Stimulated activated CD4-positive, alpha-beta T cell treated with anti-CD3 and anti-CD28 coated beads, Interleukin-12 subunit alpha, Interleukin-12 subunit beta, amount 100 ng/mL, for 4 hours (primary cell): Measurements from ENCODE around the gene SH3GL3.

Source experiments
- DNase-seq: peaks from one replicate; pipeline ENCODE4 v3.0.0-alpha.2; 2020

SH3GL3 gene

DNA sequence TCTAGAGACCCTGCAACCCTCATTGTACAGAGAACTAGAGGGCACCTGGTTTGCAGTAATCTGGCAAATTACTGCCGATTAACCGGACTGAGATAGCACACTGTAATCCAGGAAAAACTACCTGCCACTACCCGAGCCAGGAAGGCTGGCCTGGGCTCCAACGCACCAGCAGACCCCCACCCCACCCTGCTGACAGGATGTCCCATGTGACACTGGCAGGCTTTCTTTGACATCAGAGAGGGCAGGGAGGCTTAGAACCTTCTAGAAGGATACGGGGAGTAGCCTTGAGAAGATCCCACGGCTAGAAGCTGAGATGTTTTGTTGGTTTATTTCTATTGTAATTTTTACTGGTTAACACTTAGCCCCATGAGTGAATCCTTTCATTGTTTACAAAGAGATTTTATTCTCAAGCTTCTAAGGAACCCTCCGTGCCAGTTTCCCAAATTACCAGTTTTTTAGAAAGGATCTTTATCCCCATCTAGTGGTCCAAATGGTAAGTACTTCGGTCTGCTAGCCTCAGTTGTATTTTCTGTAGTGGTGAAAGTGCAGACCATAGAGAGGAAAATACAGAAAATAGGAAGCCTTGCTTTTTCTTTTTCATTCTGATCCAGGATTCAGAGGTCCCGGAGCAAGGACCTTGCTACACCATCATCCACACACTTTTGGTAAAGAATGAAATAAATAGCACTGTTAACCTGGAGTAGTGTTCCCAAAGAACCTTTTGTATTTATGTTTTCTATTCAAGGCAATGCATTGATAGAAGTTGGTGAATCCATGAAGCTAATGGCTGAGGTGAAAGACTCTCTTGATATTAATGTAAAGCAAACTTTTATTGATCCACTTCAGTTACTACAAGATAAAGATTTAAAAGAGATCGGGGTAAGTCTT is 124.9 kb downstream of the SH3GL3 start:
- DNase-seq = no peak

DNA sequence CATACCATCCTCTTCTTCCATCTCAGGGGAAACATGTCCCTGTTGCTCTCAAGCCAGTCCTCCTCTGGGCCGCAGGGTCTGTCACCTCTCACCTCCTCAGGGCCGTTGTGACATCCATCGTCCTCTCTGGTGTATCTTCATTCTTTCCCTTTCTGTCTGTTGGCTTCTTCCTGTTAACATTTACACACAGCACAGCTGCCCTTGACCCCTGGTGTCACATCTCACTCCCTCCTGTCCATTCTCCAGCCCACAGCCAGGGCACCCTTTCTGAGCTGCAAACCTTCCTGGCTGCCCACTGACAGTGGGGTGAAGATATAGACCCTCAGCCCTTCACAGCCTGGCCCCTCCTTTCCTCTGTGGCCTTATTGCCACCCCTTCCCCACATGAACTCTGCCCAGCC is 127.2 kb downstream of the SH3GL3 start:
- DNase-seq = no peak

- no peak for DNase-seq
Measured at GRCh38 chr15:83578691-83579090, 131.6 kb downstream of the SH3GL3 start.

GRCh38 chr15:83581381-83581780 is 134.2 kb downstream of the SH3GL3 start:
- no peak for DNase-seq

GRCh38 chr15:83582381-83582780 is 135.2 kb downstream of the SH3GL3 start:
- no peak for DNase-seq

GRCh38 chr15:83585601-83586335 is 138.6 kb downstream of the SH3GL3 start:
- DNase-seq = no peak

- DNase-seq = no peak
Measured at GRCh38 chr15:83587091-83587490, 139.9 kb downstream of the SH3GL3 start.

DNA sequence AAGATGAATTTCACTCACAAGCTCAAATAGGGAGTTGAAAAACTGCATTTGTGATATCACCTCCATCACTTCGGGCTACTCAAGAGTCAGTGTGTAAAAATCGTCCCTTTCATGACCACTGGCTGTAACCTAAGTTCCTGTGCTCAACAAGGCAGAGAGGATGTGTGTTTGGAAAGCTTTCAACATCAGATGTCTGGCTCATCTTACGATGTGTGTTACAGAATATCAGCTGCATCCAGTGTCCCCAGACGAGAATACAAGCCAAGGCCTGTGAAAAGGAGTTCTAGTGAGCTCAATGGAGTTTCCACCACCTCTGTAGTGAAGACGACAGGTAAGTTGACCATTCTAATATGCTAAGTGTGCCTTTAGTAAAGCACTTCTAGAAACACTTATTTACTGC is 141.3 kb downstream of the SH3GL3 start:
- no peak for DNase-seq

GRCh38 chr15:83592370-83593040 is 145.4 kb downstream of the SH3GL3 start:
- DNase-seq = no peak

- no peak for DNase-seq
Measured at GRCh38 chr15:83595191-83595590, 148.1 kb downstream of the SH3GL3 start.

- no peak for DNase-seq
Measured at GRCh38 chr15:83598031-83598430, 150.9 kb downstream of the SH3GL3 start.

- DNase-seq = no peak
Measured at GRCh38 chr15:83602021-83602420, 154.9 kb downstream of the SH3GL3 start.

DNA sequence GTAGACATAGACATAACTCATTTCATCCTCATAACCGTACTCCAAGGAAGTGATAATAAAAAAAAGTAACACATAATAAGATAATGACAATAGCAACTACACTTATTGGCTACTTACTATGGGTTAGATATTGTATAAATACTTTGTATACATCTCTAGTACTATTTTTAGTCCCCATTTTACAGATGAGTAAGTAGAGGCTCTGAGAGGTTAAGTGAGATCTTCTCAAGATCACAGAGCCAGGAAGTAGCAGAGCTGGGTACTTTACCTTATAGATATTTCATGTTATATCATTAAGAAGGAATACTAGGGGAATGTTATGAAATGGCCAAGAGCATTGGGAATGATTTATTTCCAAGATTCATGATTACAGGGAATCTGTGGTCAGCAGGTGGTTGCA is 157.4 kb downstream of the SH3GL3 start:
- no peak for DNase-seq

GRCh38 chr15:83605111-83605945 is 158.2 kb downstream of the SH3GL3 start:
- DNase-seq = no peak

DNA sequence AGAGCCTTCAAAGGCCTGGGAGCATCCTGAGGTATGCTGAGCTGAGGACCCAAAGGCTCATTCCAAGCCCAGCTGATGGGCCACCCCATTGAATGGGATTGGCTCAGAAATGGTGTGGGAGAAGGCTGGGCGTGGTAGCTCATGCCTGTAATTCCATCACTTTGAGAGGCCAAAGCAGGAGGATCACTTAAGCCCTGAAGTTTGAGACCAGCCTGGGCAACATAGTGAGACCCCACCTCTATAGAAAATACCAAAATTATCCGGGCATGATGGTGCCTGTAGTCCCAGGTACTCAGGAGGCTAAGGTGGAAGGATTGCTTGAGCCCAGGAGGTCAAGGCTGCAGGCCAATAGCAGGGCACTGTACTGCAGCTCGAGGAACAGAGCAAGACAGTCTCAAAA is 163.0 kb downstream of the SH3GL3 start:
- DNase-seq = no peak

DNA sequence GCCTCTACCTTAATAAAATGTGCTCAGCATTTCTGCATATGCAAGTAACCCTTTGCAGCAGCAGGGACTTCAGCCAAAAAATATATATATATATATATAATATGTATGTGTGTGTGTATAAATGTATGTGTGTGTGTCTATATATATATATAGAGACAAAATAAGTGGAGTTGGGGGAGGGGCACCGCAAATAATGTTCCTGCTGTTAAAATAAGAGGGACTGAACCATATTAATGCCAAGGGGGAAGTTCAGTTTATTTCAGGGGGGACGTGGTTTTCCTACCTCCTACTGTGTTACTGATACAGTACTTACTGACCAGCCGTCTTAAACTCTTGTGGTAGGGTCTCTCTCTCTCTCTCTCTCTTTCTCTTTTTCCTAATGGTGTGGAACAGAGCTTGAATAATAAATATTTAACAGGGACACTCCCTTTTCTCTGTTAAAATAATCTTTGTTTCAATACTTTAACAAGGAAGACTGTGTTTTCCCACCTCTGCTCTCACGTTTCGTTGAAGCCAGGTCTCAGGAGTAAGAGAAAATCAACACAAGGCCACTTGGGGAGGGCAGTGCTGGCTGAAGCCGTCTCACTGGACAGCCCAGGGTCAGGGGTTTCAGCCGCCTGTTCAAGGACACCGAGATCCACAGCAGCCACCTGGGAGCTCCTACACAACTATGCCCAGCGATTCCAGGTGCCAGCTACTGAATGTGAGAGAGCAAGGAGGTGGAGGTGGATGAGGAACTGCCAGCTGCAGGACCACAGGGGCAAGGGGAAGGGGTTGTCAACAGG is 164.0 kb downstream of the SH3GL3 start:
- no peak for DNase-seq

DNA sequence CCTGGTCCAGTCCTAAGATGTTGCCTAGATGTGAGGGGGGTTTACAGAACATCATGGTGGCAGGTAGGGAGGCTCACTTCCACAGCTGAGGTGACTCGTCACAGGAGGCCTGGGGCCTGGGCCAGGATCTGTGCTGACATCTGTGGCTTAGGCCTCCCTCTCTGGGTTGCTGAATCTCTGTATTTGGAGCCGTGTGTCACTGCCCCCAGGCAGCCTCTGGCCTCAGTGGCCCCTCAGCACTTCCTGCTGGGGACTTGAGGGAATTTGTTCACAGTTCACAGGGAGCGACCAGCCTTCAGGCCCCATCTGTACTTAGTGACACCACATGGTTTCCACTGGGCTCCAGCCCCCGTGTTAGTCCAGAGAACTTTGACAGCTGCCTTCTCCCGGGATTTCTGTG is 165.1 kb downstream of the SH3GL3 start:
- no peak for DNase-seq

GRCh38 chr15:83612898-83613635 is 165.9 kb downstream of the SH3GL3 start:
- no peak for DNase-seq

DNA sequence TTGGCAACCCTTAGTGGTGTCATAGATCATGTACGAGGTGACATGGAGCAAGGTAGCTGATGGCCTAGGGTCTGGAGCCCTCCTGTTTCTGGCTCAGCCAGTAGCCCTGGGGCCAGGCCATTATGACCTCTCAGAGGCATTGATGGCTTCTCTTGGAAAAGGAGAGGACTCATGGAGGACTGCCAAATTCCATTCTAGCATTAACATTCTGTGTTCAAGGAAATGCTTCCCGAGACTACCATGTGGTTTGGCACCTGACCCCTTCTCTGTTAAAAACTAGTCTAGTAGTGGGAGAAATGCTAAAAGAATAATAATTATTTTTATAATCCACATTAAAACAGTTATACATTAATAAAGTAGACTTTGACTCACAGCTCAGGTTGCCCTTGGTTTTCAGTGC is 166.6 kb downstream of the SH3GL3 start:
- no peak for DNase-seq

GRCh38 chr15:83616840-83617239 is 169.7 kb downstream of the SH3GL3 start:
- no peak for DNase-seq

DNA sequence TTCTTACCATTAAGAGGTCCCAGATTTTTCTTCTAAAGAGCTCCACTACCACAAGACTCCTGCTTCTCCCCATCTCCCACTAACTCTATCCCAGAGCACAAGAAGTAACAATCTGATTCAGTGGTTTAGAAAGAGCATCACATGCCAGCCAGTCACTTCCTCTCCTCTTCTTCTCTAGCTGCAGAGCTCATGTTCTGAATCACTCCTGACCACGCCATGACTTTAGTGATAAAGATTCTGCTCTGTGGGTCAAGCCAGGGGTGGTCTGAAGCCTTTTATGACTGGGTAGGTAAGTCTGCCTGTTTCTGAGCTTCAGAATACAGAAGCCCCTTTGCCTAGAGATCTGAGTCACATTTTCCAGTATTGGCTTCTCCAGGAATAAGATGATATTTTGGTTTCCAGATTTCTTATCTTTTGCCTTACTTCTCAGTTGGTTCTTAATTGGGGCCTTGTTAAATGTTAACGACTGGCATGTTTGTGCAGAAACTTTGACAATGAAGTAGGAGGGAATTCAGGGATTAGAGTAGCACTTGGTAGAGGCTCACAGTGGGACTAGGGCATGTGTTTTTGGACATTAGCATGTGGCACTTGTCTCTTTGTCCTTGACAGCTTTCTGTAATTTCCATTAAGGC is 179.1 kb downstream of the SH3GL3 start:
- DNase-seq = no peak
